GM12878 (cell line): Measurements from ENCODE around the gene STX12. TPM values are rescaled to one million over a fixed set of nuclear protein-coding genes. Genes with fewer than 3 reads are reported as not detected.

Experiments used
- ATAC-seq: fragments of 200-7000 bp; cut with Tn5 transposase; 3 replicates; pipeline ENCODE4 v1.9.1; 2020; ENCODE audit warnings: mild to moderate bottlenecking, moderate library complexity
- BruUV-seq: library from RNA; stranded (reverse); fragments of 400-500 nt; replicated peaks from 2 replicates; lab custom pipeline; 2021; lab: Mats Ljungman, UMichigan
- CTCF ChIA-PET: fragments of 300-600 bp; sonication (Branson Sonifier 250); formaldehyde crosslinking; extraction: SDS; loops from one replicate; lab custom pipeline; 2021; ENCODE audit warnings: inconsistent platforms; lab: Yijun Ruan, JAX
- POLR2A ChIA-PET: fragments of 350-600 bp; formaldehyde crosslinking; extraction: SDS; loops from one replicate; lab custom pipeline; 2021; ENCODE audit warnings: inconsistent platforms; lab: Charles Lee
- RAD21 ChIA-PET: fragments of 300-600 bp; sonication (Branson Sonifier 250); formaldehyde crosslinking; loops from one replicate; lab custom pipeline; 2023; ENCODE audit warnings: antibody characterized with exemption; ENCODE audit not compliant: unreplicated experiment; lab: Charles Lee
- SMC1A ChIA-PET: fragments of 300-600 bp; sonication (Branson Sonifier 250); formaldehyde crosslinking; loops from one replicate; lab custom pipeline; 2023; ENCODE audit not compliant: unreplicated experiment, uncharacterized antibody; lab: Charles Lee
- DNase-seq: peaks from one replicate; pipeline ENCODE4 v3.0.0-alpha.2; 2011; ENCODE audit warnings: low read depth, low spot score
- FAIRE-seq: peaks from 3 replicates; lab custom pipeline; 2011; peaks lifted over from hg19 to GRCh38; lab: Jason Lieb, UNC
- H2AFZ ChIP-seq: 2 replicates; pipeline ENCODE4 v1.6.0; 2011; ENCODE audit warnings: low read depth, low read length, control low read depth; ENCODE audit not compliant: control insufficient read depth
- H3K27ac ChIP-seq: 2 replicates; pipeline ENCODE4 v1.5.1; 2011; ENCODE audit warnings: control low read depth; ENCODE audit not compliant: control insufficient read depth, insufficient read depth
- H3K27me3 ChIP-seq, 2 experiments: replicated peaks in 1 of 2; 2 replicates each; pipeline versions ENCODE4 v1.6.0 to v1.6.1; 2011; ENCODE audit warnings: low read length in 1 of 2; ENCODE audit not compliant: control insufficient read depth in 2 of 2, insufficient read depth in 2 of 2
- H3K36me3 ChIP-seq, 2 experiments: 2 replicates each; pipeline ENCODE4 v1.5.1; 2011; ENCODE audit warnings: low read length in 1 of 2; ENCODE audit not compliant: control insufficient read depth in 2 of 2, insufficient read depth in 2 of 2
- H3K4me1 ChIP-seq: 2 replicates; pipeline ENCODE4 v1.6.1; 2011; ENCODE audit warnings: mild to moderate bottlenecking, low read length, moderate library complexity, mixed read lengths; ENCODE audit not compliant: control insufficient read depth, insufficient read depth
- H3K4me2 ChIP-seq: 2 replicates; pipeline ENCODE4 v1.6.0; 2011; ENCODE audit warnings: control low read depth; ENCODE audit not compliant: control insufficient read depth, insufficient read depth
- H3K4me3 ChIP-seq: fragments of 200-600 bp; sonication (generic); 2 replicates; pipeline ENCODE4 v1.5.1; 2016
- H3K79me2 ChIP-seq: 2 replicates; pipeline ENCODE4 v1.6.0; 2011; ENCODE audit warnings: low read length; ENCODE audit not compliant: control insufficient read depth, insufficient read depth
- H3K9ac ChIP-seq: 2 replicates; pipeline ENCODE4 v1.8.0; 2011; ENCODE audit warnings: low read length, control low read depth, mixed read lengths; ENCODE audit not compliant: control insufficient read depth, insufficient read depth
- H3K9me3 ChIP-seq: replicated peaks from 3 replicates; pipeline ENCODE4 v1.5.1; 2011; ENCODE audit warnings: mild to moderate bottlenecking, low read length; ENCODE audit not compliant: control insufficient read depth, insufficient read depth
- H4K20me1 ChIP-seq: 2 replicates; pipeline ENCODE4 v1.6.0; 2011; ENCODE audit not compliant: control insufficient read depth, insufficient read depth
- CUX1 ChIP-seq: IDR thresholded peaks from 2 replicates; pipeline ENCODE4 v1.6.1; 2012; ENCODE audit warnings: improper control_type of control experiment, low read depth, low read length; ENCODE audit not compliant: insufficient replicate concordance
- LARP7 ChIP-seq: fragments of 450-650 bp; IDR thresholded peaks from 2 replicates; pipeline ENCODE4 v1.6.1; 2017; ENCODE audit warnings: mild to moderate bottlenecking
- MXI1 ChIP-seq: fragments of 150-350 bp; IDR thresholded peaks from 2 replicates; pipeline ENCODE4 v1.6.1; 2011; ENCODE audit warnings: low read depth, mild to moderate bottlenecking, inconsistent platforms, low read length, improper control_type of control experiment
- MYC ChIP-seq: IDR thresholded peaks from 2 replicates; pipeline ENCODE4 v1.6.1; 2011; ENCODE audit warnings: mild to moderate bottlenecking, low read length, moderate library complexity, inconsistent platforms; ENCODE audit not compliant: insufficient read depth, insufficient replicate concordance, insufficient read length, severe bottlenecking
- POLR2AphosphoS5 ChIP-seq: IDR thresholded peaks from 2 replicates; pipeline ENCODE4 v1.6.1; 2011; ENCODE audit warnings: mild to moderate bottlenecking, low read length, inconsistent platforms
- TARDBP ChIP-seq: IDR thresholded peaks from 2 replicates; pipeline ENCODE4 v1.6.1; 2016; ENCODE audit warnings: borderline replicate concordance
- WGBS: methylation state at CpG from one replicate; pipeline ENCODE4 v1.1.6; 2016; ENCODE audit warnings: low lambda C conversion rate; ENCODE audit not compliant: insufficient replicate concordance, insufficient coverage; ENCODE audit errors: missing lambda C conversion rate; 5-methylcytosine and 5-hydroxymethylcytosine counted together
- in situ Hi-C: fragments of 300-500 bp; cut with MboI; formaldehyde crosslinking; loops from 9 replicates; pipeline ENCODE4 v1.14.3; 2018; ENCODE audit warnings: mixed read lengths
- intact Hi-C: fragments of 100-400 bp; cut with micrococcal nuclease; formaldehyde crosslinking; loops from one replicate; pipeline ENCODE4 v1.14.2; 2022; ENCODE audit not compliant: unreplicated experiment
- polyA plus RNA-seq, 11 experiments: library from polyadenylated mRNA; depleted of rRNA in 4 of 11; unstranded in 6 of 11; stranded (reverse) in 5 of 11; fragments of >200 nt; fragmentation: Nextera tagmentation in 4 of 11; fragmentation: Illumina TruSeq in 1 of 11; extraction: Ambion mirVana in 4 of 11; extraction: Trizol in 1 of 11; gene quantifications; 1 replicate in 1 of 11; 2 replicates in 10 of 11; pipeline versions ENCODE4 v1.2.1 to v1.2.3, GENCODE V29; 2011 to 2016; ENCODE audit warnings: inconsistent platforms in 2 of 11, missing spikeins in 2 of 11, low read depth in 1 of 11
- total RNA-seq, 4 experiments: library from RNA; depleted of rRNA in 3 of 4; stranded (reverse); fragments of >200 nt in 3 of 4; fragmentation: Illumina TruSeq in 1 of 4; extraction: Trizol in 1 of 4; gene quantifications; 2 replicates each; pipeline versions ENCODE4 v1.2.1 to v1.2.3, GENCODE V29; 2013 to 2021
- TF ChIP-seq, protein P1 (sequence below): fragments of 450-650 bp; IDR thresholded peaks from 2 replicates; pipeline ENCODE4 v1.6.1; 2016; ENCODE audit warnings: mild to moderate bottlenecking

STX12 gene
- total and polyA plus RNA-seq, 10 of the 15 experiments (the other 5 are each of a cell fraction or from before 2014, with no cell fraction given): 20.2 to 35.0 (median 28.1) TPM

DNA sequence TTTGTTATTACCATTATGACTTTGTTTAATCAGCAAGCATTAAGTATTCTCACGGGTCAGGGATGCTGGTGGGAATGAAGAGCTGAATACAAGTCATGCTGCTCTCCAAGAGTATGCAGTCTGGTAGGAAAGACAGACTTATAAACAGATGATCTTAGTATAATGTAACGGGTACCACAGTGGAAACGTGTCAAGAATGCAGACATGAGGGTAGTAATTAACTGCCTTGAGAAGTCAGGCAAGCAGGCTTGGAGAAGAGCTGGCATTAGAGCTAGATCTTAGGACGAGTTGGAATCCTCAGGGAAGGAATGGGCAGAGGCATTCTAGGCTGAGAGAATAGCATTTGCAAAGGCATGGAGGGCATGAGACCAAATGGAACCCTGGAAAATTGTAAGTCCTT lies 27.6 kb upstream of the STX12 start:
- no peak for FAIRE-seq
- Histone ChIP-seq H3K27me3 (no peaks in the 10 kb centered on the region), H3K4me3 (no peak overlapping the region), H3K79me2 (no peaks in the 10 kb centered on the region), H3K36me3 (peaks cover 0 to 12% of the 10 kb centered on the region in 2 experiments; a peak in 2 of 4 replicates), H3K4me2 (no peak overlapping the region)
- 82% methylated on average over 4 of the region's 4 CpGs for WGBS
- SMC1A ChIA-PET: interaction anchor here (0.8 to 1.8 kb wide), 4 partner anchors 15 to 53 kb away, joined by 3 to 6 read pairs (median 4); no protein-coding TSS in a partner anchor
- no TSS peak for BruUV-seq
- ATAC-seq: no peak
- in situ Hi-C loops: no loop called here
- TF ChIP-seq POLR2AphosphoS5 (no peak), LARP7 (no peak), CUX1 (no peak), MXI1 (no peak), MYC (no peak), TARDBP (no peak)
- TF ChIP-seq, protein P1, sequence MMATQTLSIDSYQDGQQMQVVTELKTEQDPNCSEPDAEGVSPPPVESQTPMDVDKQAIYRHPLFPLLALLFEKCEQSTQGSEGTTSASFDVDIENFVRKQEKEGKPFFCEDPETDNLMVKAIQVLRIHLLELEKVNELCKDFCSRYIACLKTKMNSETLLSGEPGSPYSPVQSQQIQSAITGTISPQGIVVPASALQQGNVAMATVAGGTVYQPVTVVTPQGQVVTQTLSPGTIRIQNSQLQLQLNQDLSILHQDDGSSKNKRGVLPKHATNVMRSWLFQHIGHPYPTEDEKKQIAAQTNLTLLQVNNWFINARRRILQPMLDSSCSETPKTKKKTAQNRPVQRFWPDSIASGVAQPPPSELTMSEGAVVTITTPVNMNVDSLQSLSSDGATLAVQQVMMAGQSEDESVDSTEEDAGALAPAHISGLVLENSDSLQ: no peak
- TF ChIP-seq, all 136 proteins: peak for 0
- intact Hi-C loops: no loop called here
- no peak for DNase-seq
- no peaks in the 10 kb centered on the region for H3K9me3 ChIP-seq
- ChIA-PET CTCF (interaction anchor here (0.6 to 1.0 kb wide), 2 partner anchors 83 to 188 kb away, joined by 3 read pairs; no protein-coding TSS in a partner anchor), RAD21 (interaction anchor here (1.2 kb wide), 1 partner anchor 74 kb away, joined by 3 read pairs; the partner anchor contains the start of gene IFI6), POLR2A (no interaction called here)
- no peak overlapping the region for H3K27ac ChIP-seq
- H2AFZ ChIP-seq: no peak overlapping the region
- no peaks in the 10 kb centered on the region for H3K4me1 ChIP-seq
- H4K20me1 ChIP-seq: no peaks in the 10 kb centered on the region
- no peak overlapping the region for H3K9ac ChIP-seq
